H1 (cell line): ENCODE results near the gene KIZ. TPM values are rescaled to one million over a fixed set of nuclear protein-coding genes. Genes with fewer than 3 reads are reported as not detected.

Source experiments
- CTCF ChIA-PET: fragments of 300-600 bp; sonication (Branson Sonifier 250); formaldehyde crosslinking; loops from one replicate; lab custom pipeline; 2021; ENCODE audit not compliant: partially characterized antibody; lab: Charles Lee
- POLR2A ChIA-PET: fragments of 300-600 bp; sonication (Branson Sonifier 250); formaldehyde crosslinking; loops from one replicate; lab custom pipeline; 2021; ENCODE audit warnings: inconsistent platforms; ENCODE audit not compliant: partially characterized antibody; lab: Charles Lee
- DNase-seq, 2 experiments: peaks; one replicate each; pipeline versions ENCODE4 v3.0.0 to v3.0.0-alpha.2; 2010 to 2022; ENCODE audit warnings: low spot score in 2 of 2, low read depth in 1 of 2, mixed read lengths in 1 of 2
- FAIRE-seq: peaks from 2 replicates; lab custom pipeline; 2011; peaks lifted over from hg19 to GRCh38; lab: Jason Lieb, UNC
- H2AFZ ChIP-seq: 2 replicates; pipeline ENCODE4 v1.8.1; 2012; ENCODE audit warnings: low read length, inconsistent platforms
- H2AK5ac ChIP-seq: 2 replicates; pipeline ENCODE4 v1.6.1; 2013; ENCODE audit warnings: low read depth, low read length
- H2BK120ac ChIP-seq: replicated peaks from 2 replicates; pipeline ENCODE3; 2013; ENCODE audit warnings: low read depth, low read length, inconsistent platforms
- H2BK12ac ChIP-seq: 2 replicates; pipeline ENCODE4 v1.6.1; 2013; ENCODE audit warnings: low read depth, low read length
- H2BK15ac ChIP-seq: 2 replicates; pipeline ENCODE4 v1.6.1; 2013; ENCODE audit warnings: low read length
- H2BK20ac ChIP-seq: 2 replicates; pipeline ENCODE4 v1.6.1; 2013; ENCODE audit warnings: low read length
- H2BK5ac ChIP-seq: 2 replicates; pipeline ENCODE4 v1.6.1; 2013; ENCODE audit warnings: low read depth, low read length
- H3K14ac ChIP-seq: 2 replicates; pipeline ENCODE4 v1.6.1; 2013; ENCODE audit warnings: inconsistent platforms; ENCODE audit not compliant: insufficient read length
- H3K18ac ChIP-seq: 2 replicates; pipeline ENCODE4 v1.6.1; 2013; ENCODE audit warnings: low read length; ENCODE audit errors: extremely low read depth
- H3K23ac ChIP-seq: 2 replicates; pipeline ENCODE4 v1.6.1; 2013; ENCODE audit warnings: inconsistent platforms; ENCODE audit not compliant: insufficient read length
- H3K23me2 ChIP-seq: 2 replicates; pipeline ENCODE4 v1.6.1; 2013; ENCODE audit warnings: low read depth, low read length
- H3K27ac ChIP-seq: 2 replicates; pipeline ENCODE4 v1.6.1; 2011; ENCODE audit warnings: low read depth, low read length, inconsistent platforms
- H3K27me3 ChIP-seq, 4 experiments: replicated peaks in 1 of 4; 1 replicate in 1 of 4; 2 replicates in 3 of 4; pipeline versions ENCODE4 v1.6.1 to v1.8.1; 2011 to 2013; ENCODE audit warnings: low read length in 3 of 4, mild to moderate bottlenecking in 3 of 4, inconsistent platforms in 2 of 4, mixed read lengths in 2 of 4, moderate library complexity in 1 of 4; ENCODE audit not compliant: control insufficient read depth in 3 of 4, insufficient read depth in 3 of 4; ENCODE audit errors: extremely low read depth in 1 of 4
- H3K36me3 ChIP-seq, 4 experiments: 2 replicates each; pipeline versions ENCODE4 v1.6.1 to v1.8.1; 2011 to 2013; ENCODE audit warnings: mild to moderate bottlenecking in 4 of 4, low read length in 3 of 4, moderate library complexity in 2 of 4, control low read depth in 1 of 4, inconsistent platforms in 1 of 4; ENCODE audit not compliant: insufficient read depth in 4 of 4, control insufficient read depth in 2 of 4
- H3K4ac ChIP-seq: replicated peaks from 2 replicates; pipeline ENCODE3; 2013; ENCODE audit warnings: low read length, low read depth, mixed read lengths, inconsistent platforms; ENCODE audit not compliant: insufficient read length
- H3K4me1 ChIP-seq, 4 experiments: replicated peaks in 1 of 4; 1 replicate in 1 of 4; 2 replicates in 3 of 4; pipeline versions ENCODE4 v1.6.1 to v1.8.1; 2011 to 2013; ENCODE audit warnings: low read length in 3 of 4, inconsistent platforms in 2 of 4, mixed read lengths in 1 of 4; ENCODE audit not compliant: insufficient read depth in 4 of 4, control insufficient read depth in 3 of 4
- H3K4me2 ChIP-seq, 2 experiments: 2 replicates each; pipeline versions ENCODE4 v1.6.1 to v1.8.1; 2011 to 2013; ENCODE audit warnings: low read depth in 2 of 2, low read length in 2 of 2, control low read depth in 1 of 2, inconsistent platforms in 1 of 2, mild to moderate bottlenecking in 1 of 2; ENCODE audit not compliant: insufficient read depth in 1 of 2
- H3K4me3 ChIP-seq, 4 experiments: fragments of 200-600, 300-600 bp in 1 of 4; sonication (generic), shearing (Covaris generic), sonication (Bioruptor Twin) in 1 of 4; 2 replicates each; pipeline versions ENCODE4 v1.5.1 to v1.8.1; 2011 to 2016; ENCODE audit warnings: low read length in 4 of 4, low read depth in 3 of 4, control low read depth in 2 of 4, inconsistent platforms in 2 of 4, mild to moderate bottlenecking in 2 of 4, mixed read lengths in 1 of 4, moderate library complexity in 1 of 4; ENCODE audit not compliant: insufficient read depth in 2 of 4; ENCODE audit errors: extremely low read depth in 1 of 4
- H3K56ac ChIP-seq: replicated peaks from 2 replicates; pipeline ENCODE3; 2013; ENCODE audit warnings: low read depth, mild to moderate bottlenecking, mixed read lengths, low read length, inconsistent platforms; ENCODE audit not compliant: insufficient read length
- H3K79me1 ChIP-seq: 2 replicates; pipeline ENCODE4 v1.6.1; 2013; ENCODE audit warnings: low read depth, low read length, control low read depth
- H3K79me2 ChIP-seq, 2 experiments: 2 replicates each; pipeline versions ENCODE4 v1.6.1 to v1.8.1; 2012 to 2013; ENCODE audit warnings: low read length in 2 of 2, mild to moderate bottlenecking in 2 of 2, inconsistent platforms in 1 of 2; ENCODE audit not compliant: insufficient read depth in 2 of 2, control insufficient read depth in 1 of 2
- H3K9ac ChIP-seq, 4 experiments: replicated peaks in 1 of 4; 1 replicate in 1 of 4; 2 replicates in 3 of 4; pipeline versions ENCODE4 v1.6.1 to v1.8.1; 2011 to 2013; ENCODE audit warnings: low read depth in 3 of 4, low read length in 3 of 4, control low read depth in 2 of 4, mild to moderate bottlenecking in 2 of 4, moderate library complexity in 2 of 4, inconsistent platforms in 1 of 4; ENCODE audit errors: extremely low read depth in 1 of 4
- H3K9me3 ChIP-seq, 2 experiments: 2 replicates each; pipeline versions ENCODE4 v1.6.1 to v1.8.1; 2012 to 2013; ENCODE audit warnings: mild to moderate bottlenecking in 2 of 2, moderate library complexity in 2 of 2, control low read depth in 1 of 2, inconsistent platforms in 1 of 2, low read depth in 1 of 2, low read length in 1 of 2, mixed read lengths in 1 of 2; ENCODE audit not compliant: insufficient read depth in 2 of 2
- H4K20me1 ChIP-seq, 2 experiments: replicated peaks in 1 of 2; 2 replicates each; pipeline versions ENCODE3 to v1.8.1; 2011 to 2013; ENCODE audit warnings: inconsistent platforms in 2 of 2, low read length in 2 of 2, mild to moderate bottlenecking in 1 of 2; ENCODE audit not compliant: insufficient read depth in 2 of 2, control insufficient read depth in 1 of 2
- H4K5ac ChIP-seq: 2 replicates; pipeline ENCODE4 v1.6.1; 2013; ENCODE audit warnings: low read length, low read depth, mixed read lengths, inconsistent platforms; ENCODE audit not compliant: insufficient read length
- H4K8ac ChIP-seq: 2 replicates; pipeline ENCODE4 v1.8.0; 2013; ENCODE audit warnings: mild to moderate bottlenecking, moderate library complexity, low read length, inconsistent platforms; ENCODE audit not compliant: insufficient read depth; ENCODE audit errors: extremely low read depth
- H4K91ac ChIP-seq: replicated peaks from 2 replicates; pipeline ENCODE3; 2013; ENCODE audit warnings: low read length, mixed read lengths, inconsistent platforms; ENCODE audit not compliant: insufficient read length
- BACH1 ChIP-seq: IDR thresholded peaks from 2 replicates; pipeline ENCODE4 v1.6.1; 2012; ENCODE audit warnings: low read length, improper control_type of control experiment
- KDM4A ChIP-seq: IDR thresholded peaks from one replicate; pipeline ENCODE4 v1.7.1; 2012; ENCODE audit warnings: low read depth, mild to moderate bottlenecking, moderate library complexity, low read length, inconsistent platforms; ENCODE audit not compliant: severe bottlenecking
- KDM5A ChIP-seq: fragments of 200-600 bp; IDR thresholded peaks from 2 replicates; pipeline ENCODE4 v1.7.1; 2012; ENCODE audit warnings: mild to moderate bottlenecking, low read length, inconsistent platforms, mixed read lengths
- RFX5 ChIP-seq: IDR thresholded peaks from 2 replicates; pipeline ENCODE4 v1.6.1; 2011; ENCODE audit warnings: low read depth, low read length, improper control_type of control experiment, borderline replicate concordance
- WGBS, 2 experiments: shearing (Covaris generic) in 1 of 2; methylation state at CpG; one replicate each; pipeline versions ENCODE4 v1.1.6 to v1.1.7; 2013 to 2015; ENCODE audit warnings: low lambda C conversion rate in 2 of 2, mixed read lengths in 2 of 2, inconsistent platforms in 1 of 2, low coverage in 1 of 2, missing lambda C conversion rate in 1 of 2; ENCODE audit not compliant: insufficient replicate concordance in 2 of 2, insufficient coverage in 1 of 2, insufficient read length in 1 of 2; ENCODE audit errors: extremely low coverage in 1 of 2, missing lambda C conversion rate in 1 of 2; 5-methylcytosine and 5-hydroxymethylcytosine counted together
- polyA plus RNA-seq, 7 experiments: library from polyadenylated mRNA; depleted of rRNA in 3 of 7; stranded (reverse) in 5 of 7; unstranded in 2 of 7; fragments of >200 nt in 5 of 7; fragments of 200-250 nt in 2 of 7; gene quantifications; 1 replicate in 5 of 7; 2 replicates in 1 of 7; 4 replicates in 1 of 7; pipeline versions ENCODE4 v1.2.1 to v1.2.3, GENCODE V29; 2011 to 2013; ENCODE audit warnings: missing spikeins in 2 of 7, mixed read lengths in 2 of 7
- total RNA-seq: library from RNA; stranded (reverse); fragmentation: NEBNext Ultra II Directional; extraction: Animal tissue kit (Norgen Biotek cat#: 25700); gene quantifications from 2 replicates; pipeline ENCODE4 v1.2.1, GENCODE V29; 2021
- TF ChIP-seq, protein P1 (sequence below): IDR thresholded peaks from 2 replicates; pipeline ENCODE4 v1.6.1; 2011; ENCODE audit warnings: low read depth, mild to moderate bottlenecking, low read length; ENCODE audit not compliant: insufficient read depth

The KIZ gene
- total and polyA plus RNA-seq, 2 of the 8 experiments (the other 6 are each of a cell fraction or from before 2014, with no cell fraction given): 13.0 to 51.7 TPM

DNA sequence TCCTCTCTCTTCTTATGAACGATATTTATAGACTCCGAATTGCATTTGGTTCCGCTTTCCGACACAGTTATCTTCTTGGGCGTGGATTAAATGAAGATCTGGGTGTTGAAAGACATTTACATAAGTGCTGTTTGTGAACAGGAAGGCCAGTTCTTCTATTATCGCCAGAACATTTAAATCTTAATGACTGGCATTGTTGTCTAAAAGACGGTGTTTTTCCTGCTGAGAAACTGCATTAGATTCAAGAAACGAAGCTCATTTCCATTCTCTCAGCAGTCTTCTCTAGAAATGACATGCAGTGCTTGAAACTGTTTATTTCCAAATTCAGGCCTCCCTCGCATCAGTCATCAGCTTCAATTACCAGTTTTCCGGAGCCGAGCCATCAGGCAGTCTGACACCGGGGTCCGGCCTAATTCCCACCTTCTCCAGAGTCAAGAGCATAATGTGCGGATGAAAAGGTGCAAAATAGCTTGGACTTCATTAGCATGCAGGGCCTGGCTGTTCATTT, 35.7 kb upstream of the KIZ start:
- Histone ChIP-seq H2AK5ac (no peak overlapping the region), H3K4ac (peak overlapping the region; percentile 11), H3K18ac (peak overlapping the region; percentile 11; the same call in 1 of the 2 replicates), H2BK120ac (no peak overlapping the region), H4K8ac (no peak overlapping the region), H3K14ac (no peak overlapping the region), H3K36me3 (no peaks in the 10 kb centered on the region), H4K20me1 (no peaks in the 10 kb centered on the region), H3K27ac (no peak overlapping the region), H4K91ac (no peak overlapping the region), H3K4me3 (peak overlapping the region in 1 of 4 experiments; percentile 28; a peak in 1 of 8 replicates), H3K23me2 (no peaks in the 10 kb centered on the region), H3K56ac (no peak overlapping the region), H3K4me1 (peaks cover 3 to 25% (median 17%) of the 10 kb centered on the region in 4 experiments; a peak in 6 of 7 replicates), H3K27me3 (no peaks in the 10 kb centered on the region), H2BK5ac (no peak overlapping the region; the same call in 1 of the 2 replicates), H3K9ac (no peak overlapping the region), H3K79me2 (no peaks in the 10 kb centered on the region), H2BK15ac (no peak overlapping the region), H2BK12ac (peak overlapping the region; percentile 81; the same call in 1 of the 2 replicates), H3K4me2 (peak overlapping the region; percentile 34 to 52), H2AFZ (no peak overlapping the region), H4K5ac (no peak overlapping the region), H2BK20ac (no peak overlapping the region), H3K23ac (no peak overlapping the region), H3K79me1 (no peaks in the 10 kb centered on the region), H3K9me3 (no peaks in the 10 kb centered on the region)
- 41% methylated on average over 14 of the region's 14 CpGs; no CpG with 5 or more reads in 1 of the 2 experiments for WGBS, 2 experiments
- ChIA-PET CTCF (interaction anchor here (0.9 to 1.5 kb wide), 5 partner anchors 12 to 415 kb away, joined by 3 to 5 read pairs (median 4); no protein-coding TSS in a partner anchor), POLR2A (interaction anchor here (2.5 kb wide), 1 partner anchor 10 kb away, joined by 13 read pairs; no protein-coding TSS in a partner anchor)
- no peak for DNase-seq
- no peak for FAIRE-seq
- TF ChIP-seq BACH1 (no peak), RFX5 (no peak), KDM5A (no peak), KDM4A (no peak)
- TF ChIP-seq, protein P1, sequence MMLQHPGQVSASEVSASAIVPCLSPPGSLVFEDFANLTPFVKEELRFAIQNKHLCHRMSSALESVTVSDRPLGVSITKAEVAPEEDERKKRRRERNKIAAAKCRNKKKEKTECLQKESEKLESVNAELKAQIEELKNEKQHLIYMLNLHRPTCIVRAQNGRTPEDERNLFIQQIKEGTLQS: no peak
